ENCODE data around the gene VIP.

- TF ChIP-seq CTCF (IDR thresholded peaks at IDR 0.05) (no peak), POLR2A (IDR thresholded peaks at IDR 0.05) (no peak)
Measured at GRCh38 chr6:152769159-152769558, 18.6 kb downstream of the VIP start.
